ENCODE measurements around the gene MAP7D1.
"Not testable (repeated sequence)": the region's sequence is repeated elsewhere in the genome, so short reads cannot be mapped to it uniquely, and the experiment has no call there.

MAP7D1 gene

GRCh38 chr1:36204347-36204909 lies 48.5 kb downstream of the MAP7D1 start:
- peak; percentile 52 for DNase-seq

GRCh38 chr1:36206323-36206858 lies 50.4 kb downstream of the MAP7D1 start:
- no peak for DNase-seq

- DNase-seq, result peak; percentile 51
These were observed 51.4 kb downstream of the MAP7D1 start for GRCh38 chr1:36207339-36207738.

- DNase-seq, result no peak
These were observed 53.2 kb downstream of the MAP7D1 start for GRCh38 chr1:36208978-36209703.

GRCh38 chr1:36211307-36211706 lies 55.3 kb downstream of the MAP7D1 start:
- DNase-seq, result no peak

GRCh38 chr1:36211841-36212240 lies 55.9 kb downstream of the MAP7D1 start:
- DNase-seq, result no peak

GRCh38 chr1:36212782-36213181 lies 56.8 kb downstream of the MAP7D1 start:
- no peak for DNase-seq

- DNase-seq, result peak; percentile 42
These were observed 61.7 kb downstream of the MAP7D1 start for GRCh38 chr1:36217670-36218069.

- DNase-seq, result not testable (repeated sequence)
These were observed 65.9 kb downstream of the MAP7D1 start for GRCh38 chr1:36221901-36222300.

- DNase-seq, result no peak
These were observed 66.8 kb downstream of the MAP7D1 start for GRCh38 chr1:36222481-36223380.

- DNase-seq, result peak; percentile 61
These were observed 67.5 kb downstream of the MAP7D1 start for GRCh38 chr1:36223381-36223995.

- DNase-seq, result peak; percentile 100
These were observed 68.1 kb downstream of the MAP7D1 start, which contains the start of gene THRAP3 for GRCh38 chr1:36223996-36224536. Gene THRAP3, plus strand, starts transcription at chr1:36224443. Its CDS starts 58,121 bp downstream, at chr1:36282564.

GRCh38 chr1:36224537-36225282 lies 68.8 kb downstream of the MAP7D1 start:
- DNase-seq, result peak; percentile 90

GRCh38 chr1:36225283-36225899 lies 69.4 kb downstream of the MAP7D1 start:
- DNase-seq, result no peak

GRCh38 chr1:36230279-36230678 lies 74.3 kb downstream of the MAP7D1 start:
- DNase-seq, result not testable (repeated sequence)

Measured in fibroblast of skin of scalp (primary cell).